SK-N-SH treated with all-trans-retinoic acid at 6 μM for 48 hours (cell line): ENCODE data around the gene TSPAN3.

Experiments used
- ATAC-seq: fragments of 200-7000 bp; cut with Tn5 transposase; 3 replicates; pipeline ENCODE4 v1.9.1; 2020; ENCODE audit warnings: mild to moderate bottlenecking, moderate library complexity
- ARNTL ChIP-seq: fragments of 450-650 bp; formaldehyde crosslinking; IDR thresholded peaks from 2 replicates; pipeline ENCODE4 v1.5.0; 2020; ENCODE audit warnings: low read depth, mild to moderate bottlenecking, moderate library complexity, borderline replicate concordance
- BACH2 ChIP-seq: fragments of 250-450 bp; sonication (Bioruptor Pico); IDR thresholded peaks from 2 replicates; pipeline ENCODE4 v1.9.0; 2021; ENCODE audit warnings: mild to moderate bottlenecking, borderline replicate concordance
- ESRRG ChIP-seq: fragments of 250-450 bp; sonication (Bioruptor Pico); IDR thresholded peaks from 2 replicates; pipeline ENCODE4 v1.6.1; 2021; ENCODE audit warnings: mild to moderate bottlenecking
- GLIS3 ChIP-seq: fragments of 250-450 bp; sonication (Bioruptor Pico); IDR thresholded peaks from 2 replicates; pipeline ENCODE4 v1.5.0; 2020; ENCODE audit warnings: mild to moderate bottlenecking, moderate library complexity
- ISL1 ChIP-seq: fragments of 250-450 bp; sonication (Bioruptor Pico); IDR thresholded peaks from 2 replicates; pipeline ENCODE4 v2.1.2; 2022; ENCODE audit warnings: mild to moderate bottlenecking, moderate library complexity
- OSR1 ChIP-seq: fragments of 250-450 bp; sonication (Bioruptor Pico); IDR thresholded peaks from 2 replicates; pipeline ENCODE4 v1.8.0; 2022; ENCODE audit warnings: moderate library complexity, mild to moderate bottlenecking, inconsistent platforms
- PPARA ChIP-seq: fragments of 250-450 bp; sonication (Bioruptor Pico); IDR thresholded peaks from 2 replicates; pipeline ENCODE4 v1.5.0; 2020; ENCODE audit warnings: mild to moderate bottlenecking, borderline replicate concordance
- RARB ChIP-seq: fragments of 250-450 bp; sonication (Bioruptor Pico); IDR thresholded peaks from 2 replicates; pipeline ENCODE4 v1.8.0; 2021; ENCODE audit warnings: mild to moderate bottlenecking, moderate library complexity
- SNAI2 ChIP-seq: fragments of 250-450 bp; sonication (Bioruptor Pico); IDR thresholded peaks from 2 replicates; pipeline ENCODE4 v1.5.0; 2020; ENCODE audit warnings: mild to moderate bottlenecking, moderate library complexity
- TCF4 ChIP-seq: fragments of 250-450 bp; sonication (Bioruptor Pico); IDR thresholded peaks from 2 replicates; pipeline ENCODE4 v1.8.0; 2021; ENCODE audit warnings: mild to moderate bottlenecking, moderate library complexity, borderline replicate concordance
- TOX ChIP-seq: fragments of 250-450 bp; sonication (Bioruptor Pico); IDR thresholded peaks from 2 replicates; pipeline ENCODE4 v1.8.0; 2021; ENCODE audit warnings: mild to moderate bottlenecking, moderate library complexity, borderline replicate concordance
- ZC3H10 ChIP-seq: fragments of 250-450 bp; sonication (Bioruptor Pico); IDR thresholded peaks from 2 replicates; pipeline ENCODE4 v1.5.1; 2021; ENCODE audit warnings: mild to moderate bottlenecking, moderate library complexity
- ZFP3 ChIP-seq: fragments of 250-450 bp; sonication (Bioruptor Pico); IDR thresholded peaks from 2 replicates; pipeline ENCODE4 v1.5.0; 2020; ENCODE audit warnings: mild to moderate bottlenecking, moderate library complexity
- ZFP30 ChIP-seq: fragments of 450-650 bp; formaldehyde crosslinking; IDR thresholded peaks from 2 replicates; pipeline ENCODE4 v1.5.0; 2022; ENCODE audit warnings: mild to moderate bottlenecking, moderate library complexity
- ZNF70 ChIP-seq: fragments of 450-650 bp; formaldehyde crosslinking; IDR thresholded peaks from 2 replicates; pipeline ENCODE4 v1.5.0; 2020; ENCODE audit warnings: mild to moderate bottlenecking, moderate library complexity
- ZNF8 ChIP-seq: fragments of 450-650 bp; formaldehyde crosslinking; IDR thresholded peaks from 2 replicates; pipeline ENCODE4 v1.5.0; 2020; ENCODE audit warnings: mild to moderate bottlenecking, moderate library complexity
- TF ChIP-seq, protein P1 (sequence below): fragments of 250-450 bp; sonication (Bioruptor Pico); IDR thresholded peaks from 2 replicates; pipeline ENCODE4 v1.5.1; 2021; ENCODE audit warnings: mild to moderate bottlenecking, moderate library complexity
- TF ChIP-seq, protein P2 (sequence below): fragments of 250-450 bp; sonication (Bioruptor Pico); IDR thresholded peaks from 2 replicates; pipeline ENCODE4 v1.5.0; 2020; ENCODE audit warnings: mild to moderate bottlenecking, moderate library complexity
- TF ChIP-seq, protein P3 (sequence below): fragments of 250-450 bp; sonication (Bioruptor Pico); IDR thresholded peaks from 2 replicates; pipeline ENCODE4 v1.5.1; 2020; ENCODE audit warnings: low read depth, mild to moderate bottlenecking, moderate library complexity
- TF ChIP-seq, protein P4 (sequence below): fragments of 250-450 bp; sonication (Bioruptor Pico); IDR thresholded peaks from 2 replicates; pipeline ENCODE4 v1.8.0; 2020; ENCODE audit warnings: mild to moderate bottlenecking, moderate library complexity, borderline replicate concordance

Gene TSPAN3

DNA sequence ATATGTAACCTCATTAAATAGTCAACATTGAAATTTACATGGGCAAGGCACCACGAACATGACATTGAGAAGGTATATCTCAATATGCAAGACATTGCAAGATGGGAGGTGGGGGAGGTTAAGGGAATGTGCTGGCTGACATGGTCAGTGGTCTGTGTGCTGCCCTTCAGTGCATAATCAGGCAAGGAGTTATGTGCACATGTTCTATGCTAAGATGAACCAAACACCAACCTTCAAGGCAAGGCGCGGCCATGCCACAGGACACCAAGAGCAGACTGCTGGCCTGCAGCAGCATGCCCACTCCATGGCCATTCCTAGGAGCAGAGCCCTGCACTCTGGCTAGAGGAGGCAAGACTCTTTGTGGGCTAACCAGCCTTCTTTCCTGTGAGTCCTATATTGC lies 40.9 kb upstream of the TSPAN3 start:
- TF ChIP-seq OSR1 (CRISPR knock-in tag) = no peak
- TF ChIP-seq BACH2 (CRISPR knock-in tag) = no peak
- TF ChIP-seq TCF4 (CRISPR knock-in tag) = no peak
- no peak for TF ChIP-seq RARB (CRISPR knock-in tag)
- TF ChIP-seq, all 23 proteins: peak for 0
- no peak for ATAC-seq

DNA sequence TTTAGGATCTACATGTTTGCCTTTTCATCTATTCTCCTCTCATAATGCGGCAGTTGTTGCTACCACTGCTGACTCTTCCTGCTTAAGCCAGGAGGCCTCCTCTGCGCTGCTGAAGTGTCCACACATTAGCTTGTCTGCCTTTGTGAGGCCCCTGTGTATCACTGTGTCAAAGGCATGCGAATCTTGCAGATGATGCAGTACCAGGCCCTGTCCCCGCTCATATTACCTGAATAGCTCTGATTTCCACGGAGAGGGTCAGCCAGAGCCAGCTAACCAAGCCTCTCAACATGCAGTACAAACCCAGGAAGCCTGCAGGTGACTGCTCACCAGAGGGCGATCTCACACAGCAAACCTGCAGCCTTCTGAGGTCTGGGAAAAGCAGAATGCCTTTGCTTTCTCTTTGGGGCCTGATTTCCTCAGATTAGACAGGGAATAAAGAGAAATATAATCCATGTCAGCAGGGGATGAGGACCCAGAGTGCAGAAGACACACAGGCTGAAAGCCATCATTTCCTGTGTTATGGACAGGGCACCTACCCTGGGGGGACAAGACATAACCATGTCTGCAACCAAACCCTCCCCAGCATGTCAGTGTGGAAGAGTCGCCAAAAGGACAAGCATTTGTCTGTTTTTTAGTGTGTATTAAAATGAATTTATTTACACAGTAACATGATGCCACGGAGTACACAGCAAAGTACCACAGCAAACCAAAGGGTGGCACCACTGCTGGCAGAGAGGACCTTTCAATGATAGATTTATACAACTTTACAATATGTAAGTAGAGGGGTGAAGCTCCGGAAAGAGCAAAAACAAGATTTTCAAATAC lies 36.8 kb upstream of the TSPAN3 start:
- TF ChIP-seq, protein P1, sequence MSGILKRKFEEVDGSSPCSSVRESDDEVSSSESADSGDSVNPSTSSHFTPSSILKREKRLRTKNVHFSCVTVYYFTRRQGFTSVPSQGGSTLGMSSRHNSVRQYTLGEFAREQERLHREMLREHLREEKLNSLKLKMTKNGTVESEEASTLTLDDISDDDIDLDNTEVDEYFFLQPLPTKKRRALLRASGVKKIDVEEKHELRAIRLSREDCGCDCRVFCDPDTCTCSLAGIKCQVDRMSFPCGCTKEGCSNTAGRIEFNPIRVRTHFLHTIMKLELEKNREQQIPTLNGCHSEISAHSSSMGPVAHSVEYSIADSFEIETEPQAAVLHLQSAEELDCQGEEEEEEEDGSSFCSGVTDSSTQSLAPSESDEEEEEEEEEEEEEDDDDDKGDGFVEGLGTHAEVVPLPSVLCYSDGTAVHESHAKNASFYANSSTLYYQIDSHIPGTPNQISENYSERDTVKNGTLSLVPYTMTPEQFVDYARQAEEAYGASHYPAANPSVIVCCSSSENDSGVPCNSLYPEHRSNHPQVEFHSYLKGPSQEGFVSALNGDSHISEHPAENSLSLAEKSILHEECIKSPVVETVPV (CRISPR knock-in tag) = no peak
- no peak for TF ChIP-seq ESRRG (CRISPR knock-in tag)
- no peak for TF ChIP-seq ZFP3 (CRISPR knock-in tag)
- TF ChIP-seq GLIS3 (CRISPR knock-in tag) = no peak
- ATAC-seq = peak; percentile 97

DNA sequence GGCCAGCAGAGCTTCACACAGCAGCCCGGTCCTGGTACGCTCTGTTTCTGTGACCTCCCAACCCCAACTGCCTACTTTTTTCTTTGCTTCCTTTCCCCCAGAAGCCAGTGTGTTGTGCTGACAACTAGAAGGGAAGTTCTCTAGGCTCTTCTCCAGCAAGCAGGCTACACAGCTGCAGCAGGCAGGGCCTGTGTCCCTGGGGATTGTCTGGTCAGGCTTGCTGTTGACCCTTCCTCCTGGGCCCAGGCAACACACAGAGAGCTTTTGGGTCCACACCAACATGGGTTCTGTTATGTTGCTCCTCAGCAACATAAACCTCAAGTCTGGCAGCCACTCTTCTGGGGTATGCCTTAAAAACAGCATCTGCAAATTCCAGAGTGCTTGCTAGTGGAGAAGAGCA lies 36.2 kb upstream of the TSPAN3 start:
- TF ChIP-seq GLIS3 (CRISPR knock-in tag) (no peak), ISL1 (CRISPR knock-in tag) (no peak), ZNF70 (CRISPR knock-in tag) (no peak), ZC3H10 (CRISPR knock-in tag) (no peak), ARNTL (CRISPR knock-in tag) (no peak), TCF4 (CRISPR knock-in tag) (no peak), OSR1 (CRISPR knock-in tag) (no peak), ZFP30 (CRISPR knock-in tag) (no peak), ESRRG (CRISPR knock-in tag) (no peak), TOX (CRISPR knock-in tag) (no peak), BACH2 (CRISPR knock-in tag) (no peak), RARB (CRISPR knock-in tag) (no peak)
- TF ChIP-seq, protein P2, sequence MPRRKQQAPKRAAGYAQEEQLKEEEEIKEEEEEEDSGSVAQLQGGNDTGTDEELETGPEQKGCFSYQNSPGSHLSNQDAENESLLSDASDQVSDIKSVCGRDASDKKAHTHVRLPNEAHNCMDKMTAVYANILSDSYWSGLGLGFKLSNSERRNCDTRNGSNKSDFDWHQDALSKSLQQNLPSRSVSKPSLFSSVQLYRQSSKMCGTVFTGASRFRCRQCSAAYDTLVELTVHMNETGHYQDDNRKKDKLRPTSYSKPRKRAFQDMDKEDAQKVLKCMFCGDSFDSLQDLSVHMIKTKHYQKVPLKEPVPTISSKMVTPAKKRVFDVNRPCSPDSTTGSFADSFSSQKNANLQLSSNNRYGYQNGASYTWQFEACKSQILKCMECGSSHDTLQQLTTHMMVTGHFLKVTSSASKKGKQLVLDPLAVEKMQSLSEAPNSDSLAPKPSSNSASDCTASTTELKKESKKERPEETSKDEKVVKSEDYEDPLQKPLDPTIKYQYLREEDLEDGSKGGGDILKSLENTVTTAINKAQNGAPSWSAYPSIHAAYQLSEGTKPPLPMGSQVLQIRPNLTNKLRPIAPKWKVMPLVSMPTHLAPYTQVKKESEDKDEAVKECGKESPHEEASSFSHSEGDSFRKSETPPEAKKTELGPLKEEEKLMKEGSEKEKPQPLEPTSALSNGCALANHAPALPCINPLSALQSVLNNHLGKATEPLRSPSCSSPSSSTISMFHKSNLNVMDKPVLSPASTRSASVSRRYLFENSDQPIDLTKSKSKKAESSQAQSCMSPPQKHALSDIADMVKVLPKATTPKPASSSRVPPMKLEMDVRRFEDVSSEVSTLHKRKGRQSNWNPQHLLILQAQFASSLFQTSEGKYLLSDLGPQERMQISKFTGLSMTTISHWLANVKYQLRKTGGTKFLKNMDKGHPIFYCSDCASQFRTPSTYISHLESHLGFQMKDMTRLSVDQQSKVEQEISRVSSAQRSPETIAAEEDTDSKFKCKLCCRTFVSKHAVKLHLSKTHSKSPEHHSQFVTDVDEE (CRISPR knock-in tag) = no peak
- no peak for ATAC-seq

DNA sequence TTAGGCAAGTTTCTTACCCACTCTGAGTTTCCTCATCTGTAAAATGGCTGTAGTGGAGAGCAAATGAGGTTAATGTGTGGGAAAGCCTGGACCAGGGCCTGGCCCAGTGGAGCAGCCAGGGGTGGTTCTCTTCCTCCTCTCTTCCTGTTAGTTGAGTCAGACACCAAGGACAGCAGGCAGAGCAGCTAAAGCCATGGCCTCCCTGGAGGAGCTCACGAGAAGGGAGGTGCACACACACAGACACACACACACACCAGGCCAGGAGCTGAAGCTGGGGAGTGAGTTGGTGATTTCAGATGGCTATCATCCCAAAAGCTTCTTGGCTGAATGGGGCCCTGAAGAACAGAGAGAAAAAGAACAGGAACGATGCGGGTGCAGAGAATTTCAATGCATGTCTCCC lies 33.2 kb upstream of the TSPAN3 start:
- ATAC-seq = no peak
- TF ChIP-seq ARNTL (CRISPR knock-in tag) (no peak), ISL1 (CRISPR knock-in tag) (no peak), TOX (CRISPR knock-in tag) (no peak), ESRRG (CRISPR knock-in tag) (no peak), ZC3H10 (CRISPR knock-in tag) (no peak), RARB (CRISPR knock-in tag) (no peak), ZNF8 (CRISPR knock-in tag) (no peak), ZNF70 (CRISPR knock-in tag) (no peak), GLIS3 (CRISPR knock-in tag) (no peak), ZFP3 (CRISPR knock-in tag) (no peak), SNAI2 (CRISPR knock-in tag) (no peak), BACH2 (CRISPR knock-in tag) (no peak), PPARA (CRISPR knock-in tag) (no peak)
- TF ChIP-seq, protein P2 (CRISPR knock-in tag) = no peak
- TF ChIP-seq, protein P3, sequence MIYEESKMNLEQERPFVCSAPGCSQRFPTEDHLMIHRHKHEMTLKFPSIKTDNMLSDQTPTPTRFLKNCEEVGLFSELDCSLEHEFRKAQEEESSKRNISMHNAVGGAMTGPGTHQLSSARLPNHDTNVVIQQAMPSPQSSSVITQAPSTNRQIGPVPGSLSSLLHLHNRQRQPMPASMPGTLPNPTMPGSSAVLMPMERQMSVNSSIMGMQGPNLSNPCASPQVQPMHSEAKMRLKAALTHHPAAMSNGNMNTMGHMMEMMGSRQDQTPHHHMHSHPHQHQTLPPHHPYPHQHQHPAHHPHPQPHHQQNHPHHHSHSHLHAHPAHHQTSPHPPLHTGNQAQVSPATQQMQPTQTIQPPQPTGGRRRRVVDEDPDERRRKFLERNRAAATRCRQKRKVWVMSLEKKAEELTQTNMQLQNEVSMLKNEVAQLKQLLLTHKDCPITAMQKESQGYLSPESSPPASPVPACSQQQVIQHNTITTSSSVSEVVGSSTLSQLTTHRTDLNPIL (CRISPR knock-in tag) = no peak
- TF ChIP-seq, protein P4, sequence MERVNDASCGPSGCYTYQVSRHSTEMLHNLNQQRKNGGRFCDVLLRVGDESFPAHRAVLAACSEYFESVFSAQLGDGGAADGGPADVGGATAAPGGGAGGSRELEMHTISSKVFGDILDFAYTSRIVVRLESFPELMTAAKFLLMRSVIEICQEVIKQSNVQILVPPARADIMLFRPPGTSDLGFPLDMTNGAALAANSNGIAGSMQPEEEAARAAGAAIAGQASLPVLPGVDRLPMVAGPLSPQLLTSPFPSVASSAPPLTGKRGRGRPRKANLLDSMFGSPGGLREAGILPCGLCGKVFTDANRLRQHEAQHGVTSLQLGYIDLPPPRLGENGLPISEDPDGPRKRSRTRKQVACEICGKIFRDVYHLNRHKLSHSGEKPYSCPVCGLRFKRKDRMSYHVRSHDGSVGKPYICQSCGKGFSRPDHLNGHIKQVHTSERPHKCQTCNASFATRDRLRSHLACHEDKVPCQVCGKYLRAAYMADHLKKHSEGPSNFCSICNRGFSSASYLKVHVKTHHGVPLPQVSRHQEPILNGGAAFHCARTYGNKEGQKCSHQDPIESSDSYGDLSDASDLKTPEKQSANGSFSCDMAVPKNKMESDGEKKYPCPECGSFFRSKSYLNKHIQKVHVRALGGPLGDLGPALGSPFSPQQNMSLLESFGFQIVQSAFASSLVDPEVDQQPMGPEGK (CRISPR knock-in tag) = no peak
